H9 (cell line): ENCODE measurements around the gene ELMO2. TPM values are rescaled to one million over a fixed set of nuclear protein-coding genes. Genes with fewer than 3 reads are reported as not detected.

Experiments
- DNase-seq: peaks from one replicate; pipeline ENCODE4 v3.0.0-alpha.2; 2017
- H2AFZ ChIP-seq: one replicate; pipeline ENCODE4 v1.6.1; 2013; ENCODE audit warnings: mild to moderate bottlenecking, low read length, control low read depth, moderate library complexity
- H2AK5ac ChIP-seq: 2 replicates; pipeline ENCODE4 v1.6.1; 2013; ENCODE audit warnings: low read length, control low read depth, mixed read lengths; ENCODE audit not compliant: insufficient read length
- H2BK120ac ChIP-seq: one replicate; pipeline ENCODE4 v1.6.1; 2013; ENCODE audit warnings: low read depth, mild to moderate bottlenecking, low read length, control low read depth, inconsistent platforms; ENCODE audit not compliant: poor library complexity, severe bottlenecking
- H2BK12ac ChIP-seq: 2 replicates; pipeline ENCODE4 v1.6.1; 2013; ENCODE audit warnings: low read length, control low read depth, mixed read lengths, low read depth; ENCODE audit not compliant: insufficient read length
- H2BK15ac ChIP-seq: 2 replicates; pipeline ENCODE4 v1.6.1; 2013; ENCODE audit warnings: low read depth, low read length, control low read depth
- H2BK20ac ChIP-seq: one replicate; pipeline ENCODE4 v1.6.1; 2013; ENCODE audit warnings: low read depth, mild to moderate bottlenecking, low read length, control low read depth, inconsistent platforms; ENCODE audit not compliant: poor library complexity, severe bottlenecking
- H2BK5ac ChIP-seq: 2 replicates; pipeline ENCODE4 v1.6.1; 2013; ENCODE audit warnings: low read length, control low read depth, mixed read lengths; ENCODE audit not compliant: insufficient read length
- H3K14ac ChIP-seq: 2 replicates; pipeline ENCODE4 v1.6.1; 2013; ENCODE audit warnings: low read length, control low read depth; ENCODE audit not compliant: insufficient read depth
- H3K18ac ChIP-seq: 2 replicates; pipeline ENCODE4 v1.6.1; 2013; ENCODE audit warnings: low read depth, mild to moderate bottlenecking, mixed read lengths, low read length, control low read depth; ENCODE audit not compliant: insufficient read length
- H3K23ac ChIP-seq: 2 replicates; pipeline ENCODE4 v1.6.1; 2013; ENCODE audit warnings: low read length, control low read depth, mixed read lengths, low read depth; ENCODE audit not compliant: insufficient read length
- H3K23me2 ChIP-seq: 2 replicates; pipeline ENCODE4 v1.6.1; 2013; ENCODE audit warnings: low read depth, mild to moderate bottlenecking, mixed read lengths, low read length, control low read depth; ENCODE audit not compliant: insufficient read length, poor library complexity, severe bottlenecking
- H3K27ac ChIP-seq: 2 replicates; pipeline ENCODE4 v1.5.1; 2013; ENCODE audit warnings: low read length, control low read depth, mixed read lengths, low read depth; ENCODE audit not compliant: insufficient read length
- H3K27me3 ChIP-seq: 2 replicates; pipeline ENCODE4 v1.6.1; 2013; ENCODE audit warnings: low read length, control low read depth, inconsistent platforms; ENCODE audit not compliant: insufficient read depth
- H3K4ac ChIP-seq: 2 replicates; pipeline ENCODE4 v1.6.1; 2013; ENCODE audit warnings: low read depth, mild to moderate bottlenecking, control low read depth, inconsistent platforms, low read length, moderate library complexity
- H3K4me1 ChIP-seq: 2 replicates; pipeline ENCODE4 v1.6.1; 2013; ENCODE audit warnings: low read length, control low read depth, inconsistent platforms; ENCODE audit not compliant: insufficient read depth
- H3K4me2 ChIP-seq: 2 replicates; pipeline ENCODE4 v1.6.1; 2013; ENCODE audit warnings: low read length, control low read depth, mixed read lengths; ENCODE audit not compliant: insufficient read length, insufficient read depth
- H3K56ac ChIP-seq: 2 replicates; pipeline ENCODE4 v1.6.1; 2013; ENCODE audit warnings: low read depth, mild to moderate bottlenecking, mixed read lengths, low read length, control low read depth; ENCODE audit not compliant: insufficient read length
- H3K79me1 ChIP-seq: 2 replicates; pipeline ENCODE4 v1.6.1; 2013; ENCODE audit warnings: low read depth, mild to moderate bottlenecking, moderate library complexity, low read length, control low read depth, inconsistent platforms; ENCODE audit not compliant: insufficient read depth, poor library complexity, severe bottlenecking
- H3K79me2 ChIP-seq: 2 replicates; pipeline ENCODE4 v1.6.1; 2013; ENCODE audit warnings: low read length, control low read depth, inconsistent platforms; ENCODE audit not compliant: insufficient read depth
- H3K9ac ChIP-seq: 2 replicates; pipeline ENCODE4 v1.6.1; 2013; ENCODE audit warnings: low read length, control low read depth, mixed read lengths; ENCODE audit not compliant: insufficient read length; ENCODE audit errors: extremely low read depth
- H3K9me3 ChIP-seq: one replicate; pipeline ENCODE4 v1.6.1; 2013; ENCODE audit warnings: low read depth, low read length, inconsistent platforms; ENCODE audit not compliant: control insufficient read depth
- H3T11ph ChIP-seq: one replicate; pipeline ENCODE4 v1.6.1; 2013; ENCODE audit warnings: mild to moderate bottlenecking, low read length, control low read depth, inconsistent platforms
- H4K20me1 ChIP-seq: one replicate; pipeline ENCODE4 v1.6.1; 2013; ENCODE audit not compliant: control insufficient read depth, insufficient read length, insufficient read depth
- H4K5ac ChIP-seq: 2 replicates; pipeline ENCODE4 v1.6.1; 2013; ENCODE audit warnings: low read depth, mild to moderate bottlenecking, mixed read lengths, low read length, control low read depth; ENCODE audit not compliant: insufficient read length
- H4K8ac ChIP-seq: replicated peaks from 2 replicates; pipeline ENCODE4 v1.6.1; 2013; ENCODE audit warnings: low read length, control low read depth, mixed read lengths, low read depth; ENCODE audit not compliant: insufficient read length
- H4K91ac ChIP-seq: 2 replicates; pipeline ENCODE4 v1.6.1; 2013; ENCODE audit warnings: low read depth, mild to moderate bottlenecking, moderate library complexity, mixed read lengths, low read length, control low read depth; ENCODE audit not compliant: insufficient read length
- H3K27ac Mint-ChIP-seq, 3 experiments: 2 replicates in 2 of 3; 3 replicates in 1 of 3; pipeline ENCODE4 v1.8.0; 2020 to 2021; ENCODE audit warnings: mixed read lengths in 3 of 3, mild to moderate bottlenecking in 1 of 3, moderate library complexity in 1 of 3
- H3K27me3 Mint-ChIP-seq: 2 replicates; pipeline ENCODE4 v1.8.0; 2021; ENCODE audit warnings: low read depth, mild to moderate bottlenecking, moderate library complexity, mixed read lengths
- H3K36me3 Mint-ChIP-seq, 3 experiments: 2 replicates in 2 of 3; 3 replicates in 1 of 3; pipeline ENCODE4 v1.8.0; 2020 to 2021; ENCODE audit warnings: low read depth in 3 of 3, mixed read lengths in 3 of 3; ENCODE audit not compliant: insufficient read depth in 1 of 3
- H3K4me1 Mint-ChIP-seq, 2 experiments: 2 replicates each; pipeline ENCODE4 v1.8.0; 2020; ENCODE audit warnings: mixed read lengths in 2 of 2
- H3K4me3 Mint-ChIP-seq, 2 experiments: 2 replicates in 1 of 2; 3 replicates in 1 of 2; pipeline ENCODE4 v1.8.0; 2020 to 2021; ENCODE audit warnings: mild to moderate bottlenecking in 2 of 2, mixed read lengths in 2 of 2, moderate library complexity in 1 of 2
- H3K9me3 Mint-ChIP-seq, 2 experiments: 2 replicates in 1 of 2; 3 replicates in 1 of 2; pipeline ENCODE4 v1.8.0; 2020; ENCODE audit warnings: mild to moderate bottlenecking in 2 of 2, mixed read lengths in 2 of 2, moderate library complexity in 1 of 2
- CTCF ChIP-seq: fragments of 200-600 bp; sonication (generic); conservative IDR thresholded peaks from 3 replicates; pipeline ENCODE4 v1.8.0; 2021; ENCODE audit warnings: antibody characterized with exemption, mild to moderate bottlenecking
- WGBS: extraction: QIAGEN DNeasy Blood & Tissue Kit; methylation state at CpG from one replicate; pipeline ENCODE4 v1.1.7; 2013; ENCODE audit warnings: missing lambda C conversion rate, low lambda C conversion rate, mixed read lengths; ENCODE audit not compliant: insufficient read length; ENCODE audit errors: extremely low coverage; 5-methylcytosine and 5-hydroxymethylcytosine counted together
- total RNA-seq: library from RNA; stranded (reverse); gene quantifications from 2 replicates; pipeline ENCODE4 v1.2.1, GENCODE V29; 2021

Gene ELMO2
- total RNA-seq, 1 experiment from 2014 or later, result 32.5 TPM

GRCh38 chr20:46399401-46399800, 7.0 kb downstream of the ELMO2 start:
- no CpG with 5 or more reads among the region's 3 CpGs for WGBS

More at GRCh38 chr20:46399401-46399800, 7.0 kb downstream of the ELMO2 start:
- Histone ChIP-seq H4K8ac (no peak overlapping the region), H4K20me1 (peaks cover 2% of the 10 kb centered on the region), H3T11ph (no peak overlapping the region), H3K27me3 (no peaks in the 10 kb centered on the region), H2BK20ac (no peak overlapping the region), H3K9ac (no peak overlapping the region), H3K18ac (no peak overlapping the region), H2AFZ (no peak overlapping the region), H3K23me2 (no peaks in the 10 kb centered on the region), H3K9me3 (no peaks in the 10 kb centered on the region), H3K79me2 (peaks cover 7% of the 10 kb centered on the region; the same call in 1 of the 2 replicates), H2BK5ac (no peak overlapping the region), H3K4ac (no peak overlapping the region), H4K5ac (no peak overlapping the region), H3K14ac (no peak overlapping the region), H3K56ac (no peak overlapping the region), H2AK5ac (no peak overlapping the region), H3K4me2 (no peak overlapping the region), H4K91ac (no peak overlapping the region), H3K79me1 (peaks cover 4% of the 10 kb centered on the region), H3K4me1 (peaks cover 6% of the 10 kb centered on the region), H2BK120ac (no peak overlapping the region), H3K23ac (no peak overlapping the region), H3K27ac (no peak overlapping the region), H2BK15ac (no peak overlapping the region), H2BK12ac (no peak overlapping the region)
- DNase-seq, result no peak
- Mint-ChIP-seq H3K9me3 (no peaks in the 10 kb centered on the region), H3K27ac (peak overlapping the region in 2 of 3 experiments; percentile 10 to 76; a peak in 3 of 7 replicates), H3K27me3 (no peaks in the 10 kb centered on the region), H3K4me1 (peaks cover 17 to 18% of the 10 kb centered on the region in 2 experiments), H3K36me3 (peaks cover 1 to 17% (median 16%) of the 10 kb centered on the region in 3 experiments; a peak in 5 of 7 replicates), H3K4me3 (no peak overlapping the region)
- TF ChIP-seq CTCF, result no peak
